ENCODE results near the gene DLGAP1. TPM values are rescaled to one million over a fixed set of nuclear protein-coding genes. Genes with fewer than 3 reads are reported as not detected.

The DLGAP1 gene
- total and polyA plus RNA-seq, 10 of the 15 experiments (the other 5 are each of a cell fraction or from before 2014, with no cell fraction given): 0.23 to 27.6 (median 1.9) TPM

DNA sequence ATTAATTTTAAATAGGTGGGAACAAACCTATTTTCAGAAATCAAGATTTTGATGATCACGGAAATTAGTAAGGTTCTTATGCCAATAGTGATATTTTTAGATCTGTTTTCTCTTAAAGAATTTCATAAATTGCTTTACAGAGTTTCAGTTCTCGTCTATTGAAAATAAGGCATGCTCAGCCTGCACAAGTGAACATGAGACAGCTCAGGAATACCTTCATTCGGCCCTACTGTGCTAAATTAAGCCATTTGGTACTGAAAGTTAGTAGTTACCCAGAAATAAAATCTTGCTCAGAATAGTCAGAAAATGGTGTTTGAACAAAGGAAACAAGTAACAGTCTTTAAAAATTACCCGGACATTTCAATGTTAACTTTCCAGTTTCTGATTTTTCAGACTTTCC lies 60.4 kb downstream of the DLGAP1 start (continued):
- TF ChIP-seq BCL11A (IDR thresholded peaks at IDR 0.05; ENCODE audit: low read depth, low read length): no peak
- no peak for TF ChIP-seq MYC (IDR thresholded peaks at IDR 0.05; ENCODE audit: insufficient read depth, insufficient read length, insufficient replicate concordance, low read length, severe bottlenecking)
- TF ChIP-seq, protein P1, sequence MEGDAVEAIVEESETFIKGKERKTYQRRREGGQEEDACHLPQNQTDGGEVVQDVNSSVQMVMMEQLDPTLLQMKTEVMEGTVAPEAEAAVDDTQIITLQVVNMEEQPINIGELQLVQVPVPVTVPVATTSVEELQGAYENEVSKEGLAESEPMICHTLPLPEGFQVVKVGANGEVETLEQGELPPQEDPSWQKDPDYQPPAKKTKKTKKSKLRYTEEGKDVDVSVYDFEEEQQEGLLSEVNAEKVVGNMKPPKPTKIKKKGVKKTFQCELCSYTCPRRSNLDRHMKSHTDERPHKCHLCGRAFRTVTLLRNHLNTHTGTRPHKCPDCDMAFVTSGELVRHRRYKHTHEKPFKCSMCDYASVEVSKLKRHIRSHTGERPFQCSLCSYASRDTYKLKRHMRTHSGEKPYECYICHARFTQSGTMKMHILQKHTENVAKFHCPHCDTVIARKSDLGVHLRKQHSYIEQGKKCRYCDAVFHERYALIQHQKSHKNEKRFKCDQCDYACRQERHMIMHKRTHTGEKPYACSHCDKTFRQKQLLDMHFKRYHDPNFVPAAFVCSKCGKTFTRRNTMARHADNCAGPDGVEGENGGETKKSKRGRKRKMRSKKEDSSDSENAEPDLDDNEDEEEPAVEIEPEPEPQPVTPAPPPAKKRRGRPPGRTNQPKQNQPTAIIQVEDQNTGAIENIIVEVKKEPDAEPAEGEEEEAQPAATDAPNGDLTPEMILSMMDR (IDR thresholded peaks at IDR 0.05 in 2 of 3, conservative IDR thresholded peaks at IDR 0.05 in 1 of 3; ENCODE audit: control insufficient read depth in 2 of 3, extremely low read depth in 1 of 3, insufficient read depth in 1 of 3, low read depth in 3 of 3, low read length in 3 of 3): no peak
- TF ChIP-seq, protein P2, sequence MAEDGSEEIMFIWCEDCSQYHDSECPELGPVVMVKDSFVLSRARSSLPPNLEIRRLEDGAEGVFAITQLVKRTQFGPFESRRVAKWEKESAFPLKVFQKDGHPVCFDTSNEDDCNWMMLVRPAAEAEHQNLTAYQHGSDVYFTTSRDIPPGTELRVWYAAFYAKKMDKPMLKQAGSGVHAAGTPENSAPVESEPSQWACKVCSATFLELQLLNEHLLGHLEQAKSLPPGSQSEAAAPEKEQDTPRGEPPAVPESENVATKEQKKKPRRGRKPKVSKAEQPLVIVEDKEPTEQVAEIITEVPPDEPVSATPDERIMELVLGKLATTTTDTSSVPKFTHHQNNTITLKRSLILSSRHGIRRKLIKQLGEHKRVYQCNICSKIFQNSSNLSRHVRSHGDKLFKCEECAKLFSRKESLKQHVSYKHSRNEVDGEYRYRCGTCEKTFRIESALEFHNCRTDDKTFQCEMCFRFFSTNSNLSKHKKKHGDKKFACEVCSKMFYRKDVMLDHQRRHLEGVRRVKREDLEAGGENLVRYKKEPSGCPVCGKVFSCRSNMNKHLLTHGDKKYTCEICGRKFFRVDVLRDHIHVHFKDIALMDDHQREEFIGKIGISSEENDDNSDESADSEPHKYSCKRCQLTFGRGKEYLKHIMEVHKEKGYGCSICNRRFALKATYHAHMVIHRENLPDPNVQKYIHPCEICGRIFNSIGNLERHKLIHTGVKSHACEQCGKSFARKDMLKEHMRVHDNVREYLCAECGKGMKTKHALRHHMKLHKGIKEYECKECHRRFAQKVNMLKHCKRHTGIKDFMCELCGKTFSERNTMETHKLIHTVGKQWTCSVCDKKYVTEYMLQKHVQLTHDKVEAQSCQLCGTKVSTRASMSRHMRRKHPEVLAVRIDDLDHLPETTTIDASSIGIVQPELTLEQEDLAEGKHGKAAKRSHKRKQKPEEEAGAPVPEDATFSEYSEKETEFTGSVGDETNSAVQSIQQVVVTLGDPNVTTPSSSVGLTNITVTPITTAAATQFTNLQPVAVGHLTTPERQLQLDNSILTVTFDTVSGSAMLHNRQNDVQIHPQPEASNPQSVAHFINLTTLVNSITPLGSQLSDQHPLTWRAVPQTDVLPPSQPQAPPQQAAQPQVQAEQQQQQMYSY (CRISPR knock-in tag; IDR thresholded peaks at IDR 0.05): no peak
- no peak for TF ChIP-seq GABPA (IDR thresholded peaks at IDR 0.05; ENCODE audit: low read depth)
- TF ChIP-seq, protein P3, sequence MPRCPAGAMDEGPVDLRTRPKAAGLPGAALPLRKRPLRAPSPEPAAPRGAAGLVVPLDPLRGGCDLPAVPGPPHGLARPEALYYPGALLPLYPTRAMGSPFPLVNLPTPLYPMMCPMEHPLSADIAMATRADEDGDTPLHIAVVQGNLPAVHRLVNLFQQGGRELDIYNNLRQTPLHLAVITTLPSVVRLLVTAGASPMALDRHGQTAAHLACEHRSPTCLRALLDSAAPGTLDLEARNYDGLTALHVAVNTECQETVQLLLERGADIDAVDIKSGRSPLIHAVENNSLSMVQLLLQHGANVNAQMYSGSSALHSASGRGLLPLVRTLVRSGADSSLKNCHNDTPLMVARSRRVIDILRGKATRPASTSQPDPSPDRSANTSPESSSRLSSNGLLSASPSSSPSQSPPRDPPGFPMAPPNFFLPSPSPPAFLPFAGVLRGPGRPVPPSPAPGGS (IDR thresholded peaks at IDR 0.05; ENCODE audit: borderline replicate concordance, insufficient read depth, low read depth, low read length, poor library complexity, severe bottlenecking): no peak
- TF ChIP-seq CHD2 (IDR thresholded peaks at IDR 0.05; ENCODE audit: borderline replicate concordance, low read depth, low read length): 0 out of 2 replicates have a peak, but pooled peaks have one; percentile 26
- TF ChIP-seq, protein P4, sequence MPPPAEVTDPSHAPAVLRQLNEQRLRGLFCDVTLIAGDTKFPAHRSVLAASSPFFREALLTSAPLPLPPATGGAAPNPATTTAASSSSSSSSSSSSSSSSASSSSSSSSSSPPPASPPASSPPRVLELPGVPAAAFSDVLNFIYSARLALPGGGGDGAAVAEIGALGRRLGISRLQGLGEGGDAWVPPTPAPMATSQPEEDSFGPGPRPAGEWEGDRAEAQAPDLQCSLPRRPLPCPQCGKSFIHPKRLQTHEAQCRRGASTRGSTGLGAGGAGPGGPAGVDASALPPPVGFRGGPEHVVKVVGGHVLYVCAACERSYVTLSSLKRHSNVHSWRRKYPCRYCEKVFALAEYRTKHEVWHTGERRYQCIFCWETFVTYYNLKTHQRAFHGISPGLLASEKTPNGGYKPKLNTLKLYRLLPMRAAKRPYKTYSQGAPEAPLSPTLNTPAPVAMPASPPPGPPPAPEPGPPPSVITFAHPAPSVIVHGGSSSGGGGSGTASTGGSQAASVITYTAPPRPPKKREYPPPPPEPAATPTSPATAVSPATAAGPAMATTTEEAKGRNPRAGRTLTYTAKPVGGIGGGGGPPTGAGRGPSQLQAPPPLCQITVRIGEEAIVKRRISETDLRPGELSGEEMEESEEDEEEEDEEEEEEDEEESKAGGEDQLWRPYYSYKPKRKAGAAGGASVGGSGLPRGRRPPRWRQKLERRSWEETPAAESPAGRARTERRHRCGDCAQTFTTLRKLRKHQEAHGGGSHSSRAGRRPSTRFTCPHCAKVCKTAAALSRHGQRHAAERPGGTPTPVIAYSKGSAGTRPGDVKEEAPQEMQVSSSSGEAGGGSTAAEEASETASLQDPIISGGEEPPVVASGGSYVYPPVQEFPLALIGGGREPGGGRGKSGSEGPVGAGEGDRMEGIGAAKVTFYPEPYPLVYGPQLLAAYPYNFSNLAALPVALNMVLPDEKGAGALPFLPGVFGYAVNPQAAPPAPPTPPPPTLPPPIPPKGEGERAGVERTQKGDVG (CRISPR knock-in tag; IDR thresholded peaks at IDR 0.05): no peak
- no peak for TF ChIP-seq POU2F2 (IDR thresholded peaks at IDR 0.05; ENCODE audit: borderline replicate concordance, low read depth, low read length)
- TF ChIP-seq, protein P5, sequence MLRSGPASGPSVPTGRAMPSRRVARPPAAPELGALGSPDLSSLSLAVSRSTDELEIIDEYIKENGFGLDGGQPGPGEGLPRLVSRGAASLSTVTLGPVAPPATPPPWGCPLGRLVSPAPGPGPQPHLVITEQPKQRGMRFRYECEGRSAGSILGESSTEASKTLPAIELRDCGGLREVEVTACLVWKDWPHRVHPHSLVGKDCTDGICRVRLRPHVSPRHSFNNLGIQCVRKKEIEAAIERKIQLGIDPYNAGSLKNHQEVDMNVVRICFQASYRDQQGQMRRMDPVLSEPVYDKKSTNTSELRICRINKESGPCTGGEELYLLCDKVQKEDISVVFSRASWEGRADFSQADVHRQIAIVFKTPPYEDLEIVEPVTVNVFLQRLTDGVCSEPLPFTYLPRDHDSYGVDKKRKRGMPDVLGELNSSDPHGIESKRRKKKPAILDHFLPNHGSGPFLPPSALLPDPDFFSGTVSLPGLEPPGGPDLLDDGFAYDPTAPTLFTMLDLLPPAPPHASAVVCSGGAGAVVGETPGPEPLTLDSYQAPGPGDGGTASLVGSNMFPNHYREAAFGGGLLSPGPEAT (IDR thresholded peaks at IDR 0.05; ENCODE audit: low read depth): peak; percentile 75; the same call in 1 of the 2 replicates
- TF ChIP-seq ZZZ3 (IDR thresholded peaks at IDR 0.05; ENCODE audit: control insufficient read depth, insufficient read length, low read depth): no peak
- no peak for TF ChIP-seq SMAD1 (IDR thresholded peaks at IDR 0.05; ENCODE audit: low read depth, partially characterized antibody)
- no peak for TF ChIP-seq FOXM1 (IDR thresholded peaks at IDR 0.05; ENCODE audit: low read depth, low read length)
- TF ChIP-seq TARDBP (IDR thresholded peaks at IDR 0.05; ENCODE audit: borderline replicate concordance): no peak
- TF ChIP-seq HDGF (IDR thresholded peaks at IDR 0.05): no peak
- TF ChIP-seq ZNF24 (IDR thresholded peaks at IDR 0.05): peak; percentile 77
- TF ChIP-seq CEBPB (IDR thresholded peaks at IDR 0.05; ENCODE audit: borderline replicate concordance in 1 of 2, low read depth in 2 of 2, low read length in 2 of 2): no peak
